Measurements from ENCODE around the gene SLC25A23.

DNA sequence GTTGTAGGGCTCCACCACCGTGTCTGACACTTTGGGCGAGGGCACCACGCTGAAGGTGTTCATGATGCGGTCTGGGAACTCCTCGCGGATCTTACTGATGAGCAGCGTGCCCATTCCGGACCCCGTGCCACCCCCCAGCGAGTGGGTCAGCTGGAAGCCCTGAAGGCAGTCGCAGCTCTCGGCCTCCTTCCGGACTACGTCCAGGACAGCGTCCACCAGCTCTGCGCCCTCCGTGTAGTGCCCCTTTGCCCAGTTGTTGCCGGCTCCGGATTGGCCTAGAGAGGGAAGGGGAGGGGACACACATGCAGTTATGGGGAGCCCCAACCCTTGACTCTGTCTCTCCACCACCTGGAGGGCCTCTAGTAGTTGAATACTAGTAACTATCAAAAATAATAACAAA lies 36.4 kb upstream of the SLC25A23 start:
- TF ChIP-seq, protein P1, sequence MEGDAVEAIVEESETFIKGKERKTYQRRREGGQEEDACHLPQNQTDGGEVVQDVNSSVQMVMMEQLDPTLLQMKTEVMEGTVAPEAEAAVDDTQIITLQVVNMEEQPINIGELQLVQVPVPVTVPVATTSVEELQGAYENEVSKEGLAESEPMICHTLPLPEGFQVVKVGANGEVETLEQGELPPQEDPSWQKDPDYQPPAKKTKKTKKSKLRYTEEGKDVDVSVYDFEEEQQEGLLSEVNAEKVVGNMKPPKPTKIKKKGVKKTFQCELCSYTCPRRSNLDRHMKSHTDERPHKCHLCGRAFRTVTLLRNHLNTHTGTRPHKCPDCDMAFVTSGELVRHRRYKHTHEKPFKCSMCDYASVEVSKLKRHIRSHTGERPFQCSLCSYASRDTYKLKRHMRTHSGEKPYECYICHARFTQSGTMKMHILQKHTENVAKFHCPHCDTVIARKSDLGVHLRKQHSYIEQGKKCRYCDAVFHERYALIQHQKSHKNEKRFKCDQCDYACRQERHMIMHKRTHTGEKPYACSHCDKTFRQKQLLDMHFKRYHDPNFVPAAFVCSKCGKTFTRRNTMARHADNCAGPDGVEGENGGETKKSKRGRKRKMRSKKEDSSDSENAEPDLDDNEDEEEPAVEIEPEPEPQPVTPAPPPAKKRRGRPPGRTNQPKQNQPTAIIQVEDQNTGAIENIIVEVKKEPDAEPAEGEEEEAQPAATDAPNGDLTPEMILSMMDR (conservative IDR thresholded peaks at IDR 0.05; ENCODE audit: low read length): no peak
- TF ChIP-seq EZH2phosphoT487 (IDR thresholded peaks at IDR 0.05; ENCODE audit: borderline replicate concordance): no peak
